Lower lobe of right lung (tissue), 2 donors: ENCODE results near the gene TUFM. TPM values are rescaled to one million over a fixed set of nuclear protein-coding genes. Genes with fewer than 3 reads are reported as not detected.
A peak's percentile ranks its signal among the peaks of the same experiment; 100 is the strongest.

ENCODE experiments used
- ATAC-seq, 2 donors: fragments of 200-7000 bp; cut with Tn5 transposase; one replicate each; pipeline ENCODE4 v1.9.1; 2020 to 2022; ENCODE audit warnings: mild to moderate bottlenecking in 2 of 2, moderate library complexity in 2 of 2
- DNase-seq: peaks from one replicate; pipeline ENCODE4 v3.0.0-alpha.2; 2020
- H3K27ac ChIP-seq: fragments of 200-600 bp; one replicate; pipeline ENCODE4 v1.8.0; 2022
- H3K27me3 ChIP-seq: fragments of 200-600 bp; one replicate; pipeline ENCODE4 v1.8.0; 2022; ENCODE audit warnings: low read depth
- H3K36me3 ChIP-seq: fragments of 200-600 bp; one replicate; pipeline ENCODE4 v1.8.0; 2022; ENCODE audit warnings: mild to moderate bottlenecking
- H3K4me1 ChIP-seq: fragments of 200-600 bp; one replicate; pipeline ENCODE4 v1.8.0; 2022
- H3K4me3 ChIP-seq: fragments of 200-600 bp; one replicate; pipeline ENCODE4 v1.8.0; 2022; ENCODE audit warnings: mild to moderate bottlenecking
- H3K9me3 ChIP-seq: fragments of 200-600 bp; one replicate; pipeline ENCODE4 v1.8.0; 2022
- intact Hi-C: fragments of 100-400 bp; cut with DNase I; formaldehyde crosslinking; loops from one replicate; pipeline ENCODE4 v1.11.0; 2022
- total RNA-seq: library from RNA; stranded (reverse); fragmentation: NEBNext Ultra II Directional; extraction: Animal tissue kit (Norgen Biotek cat#: 25700); gene quantifications from one replicate; pipeline ENCODE4 v1.2.1, GENCODE V29; 2021
- TF ChIP-seq, protein P1 (sequence below): fragments of 200-600 bp; IDR thresholded peaks from one replicate; pipeline ENCODE4 v1.8.0; 2022; ENCODE audit warnings: antibody characterized with exemption, mild to moderate bottlenecking
- donor health status: DM: no; HTN: yes; CAD: no; lungs with severe emphysema.

The TUFM gene
- total RNA-seq, 1 donor from 2014 or later: 112 TPM

DNA sequence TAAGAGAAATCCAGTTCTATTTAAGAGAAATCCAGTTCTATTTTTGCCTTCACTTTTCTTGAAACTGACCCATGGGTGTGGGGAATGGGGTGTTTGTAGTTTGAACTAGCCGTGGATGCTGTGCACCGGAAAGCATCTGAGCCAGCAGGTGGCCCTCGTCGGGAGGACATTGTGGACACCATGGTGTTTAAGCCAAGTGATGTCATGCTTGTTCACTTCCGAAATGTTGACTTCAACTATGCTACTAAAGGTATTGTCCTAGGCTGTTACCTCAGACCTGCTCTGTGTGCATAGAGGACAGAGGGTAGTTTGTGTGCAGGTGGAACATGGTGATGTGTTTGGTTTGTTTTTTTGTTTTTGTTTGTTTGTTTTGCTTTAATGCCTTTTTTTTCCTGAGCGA lies 20.0 kb downstream of the TUFM start:
- TF ChIP-seq, protein P1, sequence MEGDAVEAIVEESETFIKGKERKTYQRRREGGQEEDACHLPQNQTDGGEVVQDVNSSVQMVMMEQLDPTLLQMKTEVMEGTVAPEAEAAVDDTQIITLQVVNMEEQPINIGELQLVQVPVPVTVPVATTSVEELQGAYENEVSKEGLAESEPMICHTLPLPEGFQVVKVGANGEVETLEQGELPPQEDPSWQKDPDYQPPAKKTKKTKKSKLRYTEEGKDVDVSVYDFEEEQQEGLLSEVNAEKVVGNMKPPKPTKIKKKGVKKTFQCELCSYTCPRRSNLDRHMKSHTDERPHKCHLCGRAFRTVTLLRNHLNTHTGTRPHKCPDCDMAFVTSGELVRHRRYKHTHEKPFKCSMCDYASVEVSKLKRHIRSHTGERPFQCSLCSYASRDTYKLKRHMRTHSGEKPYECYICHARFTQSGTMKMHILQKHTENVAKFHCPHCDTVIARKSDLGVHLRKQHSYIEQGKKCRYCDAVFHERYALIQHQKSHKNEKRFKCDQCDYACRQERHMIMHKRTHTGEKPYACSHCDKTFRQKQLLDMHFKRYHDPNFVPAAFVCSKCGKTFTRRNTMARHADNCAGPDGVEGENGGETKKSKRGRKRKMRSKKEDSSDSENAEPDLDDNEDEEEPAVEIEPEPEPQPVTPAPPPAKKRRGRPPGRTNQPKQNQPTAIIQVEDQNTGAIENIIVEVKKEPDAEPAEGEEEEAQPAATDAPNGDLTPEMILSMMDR: no peak
- no peak overlapping the region for H3K4me3 ChIP-seq

DNA sequence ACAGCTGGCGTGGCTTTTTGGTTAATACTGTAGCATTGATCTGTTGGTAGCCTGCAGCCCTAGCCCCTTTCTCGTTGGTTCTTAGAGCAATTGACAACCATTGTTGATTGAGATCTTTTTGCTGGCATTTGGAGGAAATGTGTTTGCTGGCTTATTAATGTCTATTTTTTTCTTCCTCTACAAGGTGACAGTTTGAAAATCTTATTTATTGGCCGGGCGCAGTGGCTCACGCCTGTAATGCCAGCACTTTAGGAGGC lies 21.5 kb downstream of the TUFM start:
- DNase-seq (no peak), ATAC-seq (no peak)
- no peaks in the 10 kb centered on the region for H3K27me3 ChIP-seq
- H3K27ac ChIP-seq: peak overlapping the region; percentile 100
- peak overlapping the region; percentile 100 for H3K4me3 ChIP-seq
- H3K36me3 ChIP-seq: peaks cover 51% of the 10 kb centered on the region
- peaks cover 27% of the 10 kb centered on the region for H3K4me1 ChIP-seq
- intact Hi-C loops: no loop called here
- TF ChIP-seq, protein P1: no peak
- no peaks in the 10 kb centered on the region for H3K9me3 ChIP-seq

More for the DNA sequence above, 20.0 kb downstream of the TUFM start:
- peaks cover 27% of the 10 kb centered on the region for H3K4me1 ChIP-seq
- H3K27ac ChIP-seq: no peak overlapping the region
- H3K9me3 ChIP-seq: no peaks in the 10 kb centered on the region
- ATAC-seq (no peak), DNase-seq (no peak)
- H3K36me3 ChIP-seq: peaks cover 62% of the 10 kb centered on the region
- H3K27me3 ChIP-seq: no peaks in the 10 kb centered on the region
- intact Hi-C loops: no loop called here

DNA sequence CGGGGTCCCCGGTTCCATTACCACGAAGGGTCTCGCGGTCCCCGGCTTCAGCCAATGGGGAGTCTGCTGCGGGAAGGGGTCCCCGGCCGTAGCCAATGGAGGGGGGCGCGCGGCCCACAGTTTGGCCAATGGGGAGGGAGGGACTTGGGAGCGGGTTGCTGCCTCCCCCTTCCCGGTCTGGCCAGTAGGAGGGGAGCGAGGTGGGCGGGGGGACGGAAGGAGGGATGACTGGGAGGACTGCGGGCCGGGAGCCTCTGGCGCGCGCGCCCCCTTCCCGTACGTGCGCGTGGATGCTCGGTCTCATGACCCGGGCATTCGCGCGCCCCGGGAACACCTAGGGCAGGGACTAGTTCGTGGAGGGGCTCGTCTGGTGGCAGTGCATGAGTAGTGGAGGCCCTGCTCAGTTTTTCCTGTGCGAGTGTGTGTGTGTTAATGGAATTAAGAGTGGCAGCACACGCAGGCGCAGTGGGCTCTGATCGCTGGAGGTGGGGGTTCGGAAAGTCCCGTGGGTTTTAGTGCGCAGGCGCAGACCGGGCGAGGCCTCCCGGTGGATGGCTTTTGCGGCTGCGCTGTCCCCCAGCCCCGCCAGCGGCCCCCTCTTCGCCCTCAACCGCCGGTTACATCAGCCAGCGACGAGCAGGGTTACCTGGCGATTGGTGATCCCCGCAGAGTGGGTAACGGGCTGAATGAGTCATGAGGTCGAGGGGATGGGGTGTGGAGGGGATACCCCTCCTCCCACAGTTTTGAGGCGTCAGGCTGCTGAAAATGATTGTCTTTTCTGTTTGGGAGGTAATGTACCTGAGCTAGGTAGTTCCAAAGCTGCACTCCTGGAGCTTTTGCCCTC lies 22.1 kb downstream of the TUFM start:
- no peaks in the 10 kb centered on the region for H3K9me3 ChIP-seq
- peak; percentile 97 for DNase-seq
- peaks cover 45% of the 10 kb centered on the region for H3K36me3 ChIP-seq
- intact Hi-C loops: no loop called here
- peak; percentile 94 to 96 for ATAC-seq
- TF ChIP-seq, protein P1: peak; percentile 35
- peak overlapping the region; percentile 100 for H3K4me3 ChIP-seq
- no peaks in the 10 kb centered on the region for H3K27me3 ChIP-seq
- peak overlapping the region; percentile 100 for H3K27ac ChIP-seq
- peaks cover 27% of the 10 kb centered on the region for H3K4me1 ChIP-seq

DNA sequence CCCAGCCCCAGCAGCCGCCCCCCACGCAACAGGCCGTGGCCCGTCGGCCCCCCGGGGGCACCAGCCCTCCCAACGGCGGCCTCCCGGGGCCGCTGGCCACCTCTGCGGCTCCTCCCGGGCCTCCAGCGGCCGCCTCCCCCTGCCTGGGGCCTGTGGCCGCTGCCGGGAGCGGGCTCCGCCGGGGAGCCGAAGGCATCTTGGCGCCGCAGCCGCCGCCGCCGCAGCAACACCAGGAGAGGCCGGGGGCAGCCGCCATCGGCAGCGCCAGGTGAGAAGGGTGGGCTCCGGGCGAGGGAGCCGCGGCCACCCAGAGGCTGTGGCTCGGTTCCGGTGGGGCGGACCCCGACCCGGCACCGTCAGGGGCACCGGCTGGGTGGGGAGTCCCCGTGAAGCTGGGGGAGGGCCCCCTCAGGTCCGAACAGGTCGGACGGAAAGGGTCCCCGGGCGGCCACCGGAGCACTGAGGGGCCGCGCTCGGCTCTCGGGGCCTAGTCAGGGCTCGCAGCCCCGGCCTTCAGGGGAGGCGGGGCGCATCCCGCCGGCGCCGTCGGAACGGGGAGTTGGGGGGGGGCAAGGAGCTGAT lies 22.8 kb downstream of the TUFM start:
- intact Hi-C loops: no loop called here
- Histone ChIP-seq H3K27ac (peak overlapping the region; percentile 100), H3K4me3 (peak overlapping the region; percentile 100), H3K9me3 (no peaks in the 10 kb centered on the region), H3K36me3 (peaks cover 38% of the 10 kb centered on the region), H3K27me3 (no peaks in the 10 kb centered on the region), H3K4me1 (peaks cover 27% of the 10 kb centered on the region)
- ATAC-seq: peak; percentile 4 to 5
- peak; percentile 59 for DNase-seq
- TF ChIP-seq, protein P1: no peak

DNA sequence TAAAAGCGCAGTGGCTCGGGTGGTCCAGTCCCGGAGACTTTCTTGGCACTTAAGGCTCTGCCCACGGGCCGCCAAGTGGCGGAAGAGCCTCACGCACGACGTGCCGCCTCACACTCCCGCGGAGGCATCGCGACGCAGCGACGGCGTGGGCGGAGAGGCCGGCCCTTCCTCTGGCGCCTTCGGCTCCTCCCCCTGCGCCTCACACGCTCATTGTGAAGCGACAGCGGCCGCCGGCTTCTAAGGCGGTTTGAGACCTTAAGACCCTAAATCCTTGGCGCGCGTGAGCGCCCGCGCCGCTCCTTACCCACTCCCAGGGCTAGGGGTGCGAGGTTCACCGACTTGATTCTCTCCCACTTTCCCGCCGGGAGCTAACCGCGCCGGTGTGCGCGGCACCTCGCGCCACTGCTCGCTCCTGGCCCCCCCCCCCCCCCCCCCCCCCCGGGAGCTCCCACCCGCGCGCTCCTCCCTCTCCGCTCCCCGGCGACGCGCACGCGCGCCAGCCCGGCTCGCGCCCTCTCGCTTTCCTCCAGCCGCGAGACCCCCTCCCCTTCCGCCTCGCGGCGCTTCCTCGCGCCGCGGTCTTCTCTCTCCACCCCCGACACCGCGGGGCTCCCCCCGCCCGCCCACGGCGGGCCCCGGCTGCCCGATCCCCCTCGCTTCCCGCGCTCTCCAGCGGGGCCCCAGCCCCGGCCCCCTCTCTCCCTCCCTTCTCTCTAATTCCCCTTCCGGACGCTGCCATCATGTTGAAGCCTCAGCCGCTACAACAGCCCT lies 23.4 kb downstream of the TUFM start, which contains the start of gene ATXN2L:
Gene ATXN2L (plus strand): TSS at position 480 of the 771 bp plus-strand sequence. CDS start 261 bp downstream, at position 741.
- peak; percentile 98 for DNase-seq
- intact Hi-C loops: no loop called here
- Histone ChIP-seq H3K9me3 (no peaks in the 10 kb centered on the region), H3K27ac (peak within 1 kb of the TSS; percentile 100), H3K36me3 (peaks cover 31% of the 10 kb centered on the region), H3K4me3 (peak within 1 kb of the TSS; percentile 100), H3K4me1 (peaks cover 27% of the 10 kb centered on the region), H3K27me3 (no peaks in the 10 kb centered on the region)
- TF ChIP-seq, protein P1: peak; percentile 17
- peak; percentile 83 to 91 for ATAC-seq
